Liver (tissue), 9 donors: ENCODE data around the gene FRK. TPM values are rescaled to one million over a fixed set of nuclear protein-coding genes. Genes with fewer than 3 reads are reported as not detected.

Source experiments
- DNase-seq: peaks from one replicate; pipeline ENCODE4 v3.0.0-alpha.2; 2017; ENCODE audit warnings: low spot score
- H3K27ac ChIP-seq, 2 donors: one replicate each; pipeline ENCODE4 v1.7.0; 2013; ENCODE audit warnings: inconsistent platforms in 2 of 2, low read length in 2 of 2, control low read depth in 1 of 2, low read depth in 1 of 2, mild to moderate bottlenecking in 1 of 2
- H3K27me3 ChIP-seq, 4 donors: one replicate each; pipeline versions ENCODE4 v1.6.1 to v1.7.0; 2013; ENCODE audit warnings: low read length in 3 of 4, inconsistent platforms in 1 of 4, mild to moderate bottlenecking in 1 of 4, moderate library complexity in 1 of 4; ENCODE audit not compliant: control insufficient read depth in 4 of 4, insufficient read depth in 4 of 4
- H3K36me3 ChIP-seq, 4 donors: one replicate each; pipeline versions ENCODE4 v1.6.1 to v1.7.0; 2013; ENCODE audit warnings: low read length in 3 of 4, mild to moderate bottlenecking in 3 of 4, low read depth in 1 of 4, moderate library complexity in 1 of 4; ENCODE audit not compliant: control insufficient read depth in 4 of 4, insufficient read depth in 3 of 4
- H3K4me1 ChIP-seq, 4 donors: one replicate each; pipeline versions ENCODE4 v1.6.1 to v1.7.0; 2013; ENCODE audit warnings: low read length in 3 of 4, mild to moderate bottlenecking in 3 of 4, moderate library complexity in 1 of 4; ENCODE audit not compliant: control insufficient read depth in 4 of 4, insufficient read depth in 4 of 4
- H3K4me3 ChIP-seq, 3 donors: one replicate each; pipeline versions ENCODE4 v1.6.1 to v1.7.0; 2013; ENCODE audit warnings: low read length in 3 of 3, control low read depth in 1 of 3, low read depth in 1 of 3, mild to moderate bottlenecking in 1 of 3
- H3K9ac ChIP-seq, 2 donors: one replicate each; pipeline ENCODE4 v1.7.0; 2013; ENCODE audit warnings: low read length in 2 of 2, mild to moderate bottlenecking in 2 of 2, moderate library complexity in 2 of 2, control low read depth in 1 of 2, low read depth in 1 of 2
- H3K9me3 ChIP-seq, 4 donors: one replicate each; pipeline versions ENCODE4 v1.6.1 to v1.7.0; 2013; ENCODE audit warnings: low read length in 3 of 4; ENCODE audit not compliant: control insufficient read depth in 4 of 4
- ATF3 ChIP-seq: IDR thresholded peaks from 2 replicates; pipeline ENCODE4 v1.6.1; 2016; ENCODE audit warnings: antibody characterized with exemption
- EGR1 ChIP-seq, 2 donors: IDR thresholded peaks; 2 replicates each; pipeline ENCODE4 v1.6.1; 2016 to 2018; ENCODE audit warnings: antibody characterized with exemption in 2 of 2, low read depth in 2 of 2
- FOXA1 ChIP-seq: IDR thresholded peaks from 2 replicates; pipeline ENCODE4 v1.6.1; 2016; ENCODE audit warnings: antibody characterized with exemption
- FOXA2 ChIP-seq: IDR thresholded peaks from 2 replicates; pipeline ENCODE4 v1.6.1; 2016; ENCODE audit warnings: antibody characterized with exemption
- GABPA ChIP-seq, 2 donors: IDR thresholded peaks in 1 of 2; conservative IDR thresholded peaks in 1 of 2; 2 replicates each; pipeline ENCODE4 v1.6.1; 2016; ENCODE audit warnings: antibody characterized with exemption in 2 of 2, mild to moderate bottlenecking in 1 of 2, moderate library complexity in 1 of 2
- HNF4A ChIP-seq, 2 donors: conservative IDR thresholded peaks; 2 replicates each; pipeline ENCODE4 v1.6.1; 2016; ENCODE audit warnings: antibody characterized with exemption in 2 of 2, mild to moderate bottlenecking in 2 of 2
- HNF4G ChIP-seq: IDR thresholded peaks from 2 replicates; pipeline ENCODE4 v1.6.1; 2016; ENCODE audit warnings: antibody characterized with exemption
- JUND ChIP-seq, 2 donors: IDR thresholded peaks; 2 replicates each; pipeline ENCODE4 v1.6.1; 2016; ENCODE audit warnings: antibody characterized with exemption in 2 of 2
- NR2F2 ChIP-seq: IDR thresholded peaks from 2 replicates; pipeline ENCODE4 v1.6.1; 2016; ENCODE audit warnings: antibody characterized with exemption
- RAD21 ChIP-seq, 2 donors: IDR thresholded peaks; 2 replicates each; pipeline ENCODE4 v1.6.1; 2016; ENCODE audit warnings: antibody characterized with exemption in 2 of 2, mild to moderate bottlenecking in 2 of 2
- REST ChIP-seq: IDR thresholded peaks from 2 replicates; pipeline ENCODE4 v1.6.1; 2016; ENCODE audit warnings: antibody characterized with exemption, mild to moderate bottlenecking
- RXRA ChIP-seq, 2 donors: IDR thresholded peaks; 2 replicates each; pipeline ENCODE4 v1.6.1; 2017 to 2018; ENCODE audit warnings: antibody characterized with exemption in 2 of 2, mild to moderate bottlenecking in 1 of 2
- SP1 ChIP-seq: IDR thresholded peaks from 2 replicates; pipeline ENCODE4 v1.6.1; 2018; ENCODE audit warnings: antibody characterized with exemption, mild to moderate bottlenecking
- TAF1 ChIP-seq: conservative IDR thresholded peaks from 2 replicates; pipeline ENCODE4 v1.6.1; 2016; ENCODE audit warnings: antibody characterized with exemption, mild to moderate bottlenecking
- YY1 ChIP-seq: IDR thresholded peaks from 2 replicates; pipeline ENCODE4 v1.6.1; 2016; ENCODE audit warnings: antibody characterized with exemption, mild to moderate bottlenecking
- ZBTB33 ChIP-seq: IDR thresholded peaks from 2 replicates; pipeline ENCODE4 v1.6.1; 2016; ENCODE audit warnings: antibody characterized with exemption
- WGBS: extraction: QIAGEN DNeasy Blood & Tissue Kit; methylation state at CpG from one replicate; pipeline ENCODE4 v1.1.7; 2013; 5-methylcytosine and 5-hydroxymethylcytosine counted together
- polyA plus RNA-seq, 2 donors: library from polyadenylated mRNA; stranded (reverse) in 1 of 2; unstranded in 1 of 2; fragments of 200-250 nt in 1 of 2; fragments of >200 nt in 1 of 2; fragmentation: Nextera tagmentation in 1 of 2; extraction: Ambion mirVana in 1 of 2; gene quantifications; one replicate each; pipeline versions ENCODE4 v1.2.1 to v1.2.3, GENCODE V29; 2013 to 2015
- total RNA-seq, 2 donors: library from RNA; depleted of rRNA; stranded (reverse); fragments of >200 nt; gene quantifications; one replicate each; pipeline ENCODE4 v1.2.3, GENCODE V29; 2014
- TF ChIP-seq, protein P1 (sequence below): IDR thresholded peaks from 2 replicates; pipeline ENCODE4 v1.6.1; 2016; ENCODE audit warnings: antibody characterized with exemption
- TF ChIP-seq, protein P2 (sequence below): fragments of 150-350 bp; IDR thresholded peaks from 2 replicates; pipeline ENCODE4 v1.5.1; 2017; ENCODE audit warnings: improper control_type of control experiment, low read depth, low read length; ENCODE audit not compliant: missing input control
- donor health status: healthy.
- donor health status: healthy.
- donor health status: healthy.
- donor health status: healthy.
- donor health status: healthy.

FRK gene
- total and polyA plus RNA-seq, 4 donors = 3.6 to 26.8 (median 5.3) TPM

DNA sequence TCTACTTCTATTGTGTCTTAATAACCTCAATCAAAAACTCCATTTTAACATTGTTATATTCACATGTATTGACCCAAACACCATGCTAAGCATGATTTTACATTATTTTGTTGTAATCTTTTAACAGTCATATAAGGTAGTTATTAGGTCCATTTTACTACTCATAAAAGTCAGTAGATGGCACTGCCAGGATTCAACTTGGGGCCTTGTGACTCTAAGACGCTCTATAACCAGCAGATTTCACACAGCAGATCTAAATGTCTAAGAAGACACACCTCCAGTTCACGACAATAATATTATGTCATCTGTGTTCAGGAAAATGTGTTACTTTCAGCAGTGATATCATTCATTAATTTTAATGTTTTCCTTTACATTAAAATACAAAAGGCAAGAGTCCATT is 88.0 kb downstream of the FRK start:
- Histone ChIP-seq H3K4me1 (peaks cover 13 to 43% (median 37%) of the 10 kb centered on the region in 4 donors), H3K9ac (no peak overlapping the region), H3K4me3 (no peak overlapping the region), H3K27ac (no peak overlapping the region), H3K9me3 (no peaks in the 10 kb centered on the region), H3K27me3 (no peaks in the 10 kb centered on the region), H3K36me3 (no peaks in the 10 kb centered on the region)
- DNase-seq = no peak
- TF ChIP-seq HNF4A (conservative IDR thresholded peaks at IDR 0.05) (no peak), RAD21 (IDR thresholded peaks at IDR 0.05) (peak in 1 of 2 donors; percentile 5), SP1 (no peak), TAF1 (no peak)
- TF ChIP-seq, protein P1, sequence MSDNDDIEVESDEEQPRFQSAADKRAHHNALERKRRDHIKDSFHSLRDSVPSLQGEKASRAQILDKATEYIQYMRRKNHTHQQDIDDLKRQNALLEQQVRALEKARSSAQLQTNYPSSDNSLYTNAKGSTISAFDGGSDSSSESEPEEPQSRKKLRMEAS = no peak
- WGBS = 93% methylated on average over 2 of the region's 2 CpGs

DNA sequence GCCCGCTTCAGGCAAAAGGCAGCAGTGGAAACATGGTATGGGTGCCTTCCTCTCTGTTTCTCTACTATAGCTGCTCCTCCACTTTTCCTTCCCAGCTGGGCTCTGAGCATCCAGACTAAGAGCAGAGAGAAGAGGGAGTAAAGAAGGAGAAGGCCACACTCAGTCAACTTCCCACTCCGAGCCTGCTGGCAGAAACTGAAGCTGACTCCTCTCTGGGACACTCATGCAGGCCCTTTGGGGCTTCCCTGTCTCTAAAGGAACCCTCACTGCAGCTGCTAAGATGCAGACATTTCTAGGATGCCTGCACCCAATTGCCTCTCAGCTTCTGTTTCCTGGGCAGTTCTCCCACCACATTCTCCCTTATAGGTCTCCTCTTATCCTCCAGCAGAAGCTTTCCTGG is 88.9 kb downstream of the FRK start:
- Histone ChIP-seq H3K4me3 (no peak overlapping the region), H3K36me3 (peaks cover 0 to 3% (median 0%) of the 10 kb centered on the region in 4 donors), H3K9me3 (no peaks in the 10 kb centered on the region), H3K9ac (no peak overlapping the region), H3K27me3 (no peaks in the 10 kb centered on the region), H3K4me1 (peaks cover 13 to 43% (median 37%) of the 10 kb centered on the region in 4 donors), H3K27ac (no peak overlapping the region)
- no peak for DNase-seq
- TF ChIP-seq GABPA (IDR thresholded peaks at IDR 0.05 in 1 of 2, conservative IDR thresholded peaks at IDR 0.05 in 1 of 2) (no peak), ATF3 (no peak), RAD21 (IDR thresholded peaks at IDR 0.05) (no peak), RXRA (IDR thresholded peaks at IDR 0.05) (no peak), HNF4G (no peak), TAF1 (no peak), YY1 (no peak), REST (no peak), SP1 (no peak), NR2F2 (no peak), HNF4A (conservative IDR thresholded peaks at IDR 0.05) (no peak), FOXA2 (no peak), JUND (IDR thresholded peaks at IDR 0.05) (no peak), FOXA1 (no peak), EGR1 (IDR thresholded peaks at IDR 0.05; ENCODE audit: low read depth in 2 of 2) (no peak), ZBTB33 (no peak)
- TF ChIP-seq, protein P2, sequence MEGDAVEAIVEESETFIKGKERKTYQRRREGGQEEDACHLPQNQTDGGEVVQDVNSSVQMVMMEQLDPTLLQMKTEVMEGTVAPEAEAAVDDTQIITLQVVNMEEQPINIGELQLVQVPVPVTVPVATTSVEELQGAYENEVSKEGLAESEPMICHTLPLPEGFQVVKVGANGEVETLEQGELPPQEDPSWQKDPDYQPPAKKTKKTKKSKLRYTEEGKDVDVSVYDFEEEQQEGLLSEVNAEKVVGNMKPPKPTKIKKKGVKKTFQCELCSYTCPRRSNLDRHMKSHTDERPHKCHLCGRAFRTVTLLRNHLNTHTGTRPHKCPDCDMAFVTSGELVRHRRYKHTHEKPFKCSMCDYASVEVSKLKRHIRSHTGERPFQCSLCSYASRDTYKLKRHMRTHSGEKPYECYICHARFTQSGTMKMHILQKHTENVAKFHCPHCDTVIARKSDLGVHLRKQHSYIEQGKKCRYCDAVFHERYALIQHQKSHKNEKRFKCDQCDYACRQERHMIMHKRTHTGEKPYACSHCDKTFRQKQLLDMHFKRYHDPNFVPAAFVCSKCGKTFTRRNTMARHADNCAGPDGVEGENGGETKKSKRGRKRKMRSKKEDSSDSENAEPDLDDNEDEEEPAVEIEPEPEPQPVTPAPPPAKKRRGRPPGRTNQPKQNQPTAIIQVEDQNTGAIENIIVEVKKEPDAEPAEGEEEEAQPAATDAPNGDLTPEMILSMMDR = no peak
- TF ChIP-seq, protein P1 = no peak
- 72% methylated on average over 2 of the region's 2 CpGs for WGBS
